NCI-H774 (cell line): ENCODE results near the gene SDC1.

Source experiments
- DNase-seq: peaks from one replicate; lab custom pipeline; 2025; lab: John Stamatoyannopoulos, UW

Gene SDC1

GRCh38 chr2:20227894-20228505 lies 3.1 kb upstream of the SDC1 start:
- DNase-seq: no peak

GRCh38 chr2:20226152-20226545 lies 1.2 kb upstream of the SDC1 start:
- DNase-seq: no peak

DNA sequence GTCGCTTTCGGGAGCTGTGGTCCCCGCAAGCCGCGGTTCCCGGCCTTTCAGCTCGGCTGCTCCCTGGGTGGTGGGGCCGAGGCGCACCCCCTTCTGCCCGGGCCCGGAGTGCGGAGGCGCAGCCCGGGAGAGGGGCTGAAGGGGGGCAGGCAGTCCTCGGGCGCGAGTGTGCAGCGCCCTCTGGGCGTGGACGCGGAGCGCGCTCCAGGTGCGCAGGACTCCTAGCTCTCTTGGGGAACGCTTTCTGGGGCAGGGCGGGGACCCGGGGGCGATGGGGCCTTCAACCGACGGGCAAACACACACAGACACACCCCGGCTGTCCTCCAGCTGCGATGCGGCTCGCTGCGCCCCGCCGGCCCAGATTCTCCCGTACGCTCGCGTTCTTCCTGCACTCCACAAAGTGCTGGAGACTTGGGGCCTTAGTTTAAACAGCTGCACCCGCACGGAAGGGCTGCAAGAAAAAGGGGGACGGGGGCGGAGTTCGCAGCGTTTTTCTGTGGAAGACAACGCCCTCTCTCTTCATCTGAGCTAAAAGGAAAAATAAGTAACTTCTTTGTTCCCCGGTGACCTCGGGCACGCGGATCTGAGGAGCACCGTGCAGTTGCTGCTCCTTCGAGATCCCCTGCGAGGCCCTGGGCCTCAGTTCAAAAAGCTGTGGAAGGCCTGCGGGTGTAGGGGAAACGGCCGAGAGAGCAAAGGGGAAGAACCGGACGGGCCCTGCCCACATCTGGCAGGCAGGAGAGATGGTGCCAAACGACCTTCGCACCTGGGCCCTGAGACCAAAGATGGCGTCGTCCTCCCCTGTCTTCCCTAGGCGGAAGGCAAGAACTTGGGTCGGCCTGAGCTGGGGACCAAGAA lies 593 bp upstream of the SDC1 start:
- DNase-seq: peak; percentile 58

DNA sequence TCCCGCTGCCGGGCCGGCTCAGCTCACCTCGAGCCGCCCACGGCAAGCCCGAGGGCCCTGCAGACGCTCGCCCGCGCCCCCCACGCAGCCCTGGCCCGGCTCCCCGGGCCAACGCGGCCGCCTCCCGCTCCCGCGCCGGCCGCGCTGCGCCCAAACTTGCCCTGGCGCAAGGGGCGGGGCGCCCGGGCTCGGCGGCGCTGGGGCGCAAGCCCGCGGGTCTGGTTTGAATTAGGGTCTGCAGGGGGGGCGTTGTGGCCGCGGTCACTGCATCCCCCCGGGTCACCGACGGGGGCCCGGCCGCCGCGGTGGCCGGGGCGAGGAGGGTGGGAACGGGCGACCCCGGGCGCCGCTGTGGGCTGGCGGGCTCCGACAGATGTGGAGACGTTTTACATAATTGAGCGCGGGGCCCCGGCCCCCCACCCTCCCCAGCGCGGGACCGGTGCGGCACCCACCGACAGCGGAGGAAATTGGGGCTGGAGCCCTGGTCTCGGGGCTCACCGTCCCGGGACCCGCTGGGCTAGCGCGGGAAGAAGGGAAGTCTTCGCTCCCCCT lies 690 bp downstream of the SDC1 start:
- no peak for DNase-seq

- peak; percentile 4 for DNase-seq
Measured at GRCh38 chr2:20223407-20224163, 1.3 kb downstream of the SDC1 start.

GRCh38 chr2:20222769-20223406 lies 2.0 kb downstream of the SDC1 start:
- DNase-seq: no peak

- DNase-seq: no peak
Measured at GRCh38 chr2:20222014-20222768, 2.7 kb downstream of the SDC1 start.

- DNase-seq: no peak
Measured at GRCh38 chr2:20221555-20221973, 3.4 kb downstream of the SDC1 start.

DNA sequence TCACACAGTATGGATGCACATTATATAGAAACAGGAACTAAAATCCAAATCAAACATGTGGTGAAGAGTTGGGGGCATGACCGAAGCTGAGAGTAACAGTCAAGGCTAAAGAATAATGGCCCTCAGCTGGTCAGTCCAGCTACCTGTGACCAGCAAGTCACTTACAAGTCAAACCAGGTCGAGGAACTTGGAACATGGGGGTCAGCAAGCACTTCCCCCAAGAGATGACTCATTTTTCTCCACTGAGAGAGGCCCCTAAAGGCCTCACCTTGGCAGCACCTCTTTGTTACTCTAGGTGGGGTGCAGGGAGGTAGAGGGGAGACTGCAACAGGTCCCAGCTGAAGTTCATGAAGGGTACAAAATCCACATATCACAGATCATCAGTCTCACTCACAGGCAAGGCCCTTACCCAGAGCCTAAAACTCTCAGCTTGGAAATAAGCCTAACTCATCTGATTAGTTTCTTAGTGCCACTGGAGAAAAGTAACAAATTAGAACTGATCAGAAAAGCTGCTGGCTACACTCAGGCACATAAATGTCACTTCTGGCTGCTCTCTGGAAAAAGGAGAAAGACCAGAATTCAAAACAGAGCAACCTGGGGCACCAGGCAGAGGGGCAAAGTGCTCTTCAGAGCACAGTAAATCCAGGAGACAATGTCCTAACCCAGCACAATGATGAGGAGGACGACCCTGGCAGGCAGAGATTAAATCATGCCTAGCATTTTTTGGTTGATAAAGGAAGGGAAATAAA lies 4.0 kb downstream of the SDC1 start:
- DNase-seq: no peak

GRCh38 chr2:20219763-20220380 lies 5.1 kb downstream of the SDC1 start:
- DNase-seq: no peak

- DNase-seq: no peak
Measured at GRCh38 chr2:20218331-20219320, 6.3 kb downstream of the SDC1 start.

DNA sequence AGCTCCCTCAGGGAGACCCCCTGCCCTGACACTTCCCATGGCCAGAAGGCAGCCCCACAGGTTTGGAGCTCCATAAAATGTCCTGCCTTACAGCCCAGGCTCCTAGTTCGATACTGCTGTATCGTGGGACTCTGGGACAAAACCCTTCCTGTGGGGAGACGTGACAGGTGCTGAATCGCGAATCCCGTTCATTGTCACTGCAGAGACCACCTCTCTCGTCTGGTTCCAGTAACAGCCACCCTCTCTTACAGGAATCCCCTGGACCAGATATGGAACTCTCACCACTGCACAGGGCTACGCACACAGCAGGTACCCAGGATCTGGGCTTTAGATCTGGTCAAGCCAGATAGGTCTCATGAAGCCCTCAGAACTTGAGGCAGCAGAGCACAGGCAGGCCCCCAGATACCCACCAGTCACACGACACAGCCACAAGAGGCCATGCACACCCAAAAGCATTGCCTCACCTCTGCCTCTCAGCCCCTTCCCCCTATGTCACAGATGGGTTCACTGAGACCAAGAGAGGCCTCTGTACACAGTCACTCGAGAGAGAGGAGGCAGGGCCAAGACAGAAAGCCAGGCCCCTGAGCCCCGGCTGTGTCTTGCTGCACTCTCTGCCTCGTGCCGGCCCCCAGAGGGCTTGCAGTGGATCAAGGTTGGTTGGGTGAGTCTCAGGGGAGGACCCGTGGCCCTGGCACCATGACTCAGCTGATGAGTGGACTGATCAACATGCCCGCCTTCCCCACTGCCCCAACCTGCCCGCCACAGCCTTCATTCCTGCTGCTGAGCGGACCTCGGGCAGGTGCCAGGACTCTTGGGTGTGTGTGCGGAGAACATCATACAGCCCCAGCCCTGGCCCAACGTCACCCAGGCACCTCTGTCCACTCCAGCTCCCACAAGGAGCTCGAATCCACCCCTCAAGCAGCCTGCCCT lies 7.6 kb downstream of the SDC1 start:
- DNase-seq: no peak

GRCh38 chr2:20216130-20217025 lies 8.6 kb downstream of the SDC1 start:
- DNase-seq: no peak

- DNase-seq: no peak
Measured at GRCh38 chr2:20215183-20216040, 9.5 kb downstream of the SDC1 start.

- DNase-seq: no peak
Measured at GRCh38 chr2:20214566-20215182, 10.3 kb downstream of the SDC1 start.
